NCI-H82 treated with DMSO at 0.1 percent for 48 hours (cell line): ENCODE data around the gene RALGPS1.

Source experiments
- DNase-seq: peaks from one replicate; lab custom pipeline; 2025; ENCODE audit not compliant: unreplicated experiment; lab: John Stamatoyannopoulos, UW

RALGPS1 gene

GRCh38 chr9:126904586-126904985, 10.0 kb upstream of the RALGPS1 start:
- no peak for DNase-seq

- no peak for DNase-seq
These were observed 8.5 kb upstream of the RALGPS1 start for GRCh38 chr9:126906091-126906490.

- no peak for DNase-seq
These were observed 7.5 kb upstream of the RALGPS1 start for GRCh38 chr9:126907058-126907457.

- no peak for DNase-seq
These were observed 767 bp downstream of the RALGPS1 start for GRCh38 chr9:126915281-126915816.

- no peak for DNase-seq
These were observed 1.4 kb downstream of the RALGPS1 start for GRCh38 chr9:126915846-126916543.

GRCh38 chr9:126916909-126917308, 2.3 kb downstream of the RALGPS1 start:
- DNase-seq = no peak

- no peak for DNase-seq
These were observed 4.6 kb downstream of the RALGPS1 start for GRCh38 chr9:126919193-126919592.

- DNase-seq = no peak
These were observed 11.3 kb downstream of the RALGPS1 start for GRCh38 chr9:126925876-126926275.

GRCh38 chr9:126926364-126926763, 11.8 kb downstream of the RALGPS1 start:
- no peak for DNase-seq

GRCh38 chr9:126927419-126927818, 12.8 kb downstream of the RALGPS1 start:
- DNase-seq = no peak

GRCh38 chr9:126932871-126933321, 18.3 kb downstream of the RALGPS1 start:
- DNase-seq = no peak

- no peak for DNase-seq
These were observed 18.9 kb downstream of the RALGPS1 start for GRCh38 chr9:126933334-126933980.

- DNase-seq = no peak
These were observed 19.9 kb downstream of the RALGPS1 start for GRCh38 chr9:126934441-126934840.

- DNase-seq = no peak
These were observed 21.0 kb downstream of the RALGPS1 start for GRCh38 chr9:126935630-126936029.

- no peak for DNase-seq
These were observed 22.9 kb downstream of the RALGPS1 start for GRCh38 chr9:126937444-126937843.

GRCh38 chr9:126938327-126938726, 23.7 kb downstream of the RALGPS1 start:
- DNase-seq = no peak

GRCh38 chr9:126939821-126940221, 25.2 kb downstream of the RALGPS1 start:
- no peak for DNase-seq

- no peak for DNase-seq
These were observed 27.8 kb downstream of the RALGPS1 start for GRCh38 chr9:126942399-126942798.

GRCh38 chr9:126945682-126946081, 31.1 kb downstream of the RALGPS1 start:
- DNase-seq = no peak

- DNase-seq = no peak
These were observed 32.9 kb downstream of the RALGPS1 start for GRCh38 chr9:126947529-126947928.

- DNase-seq = no peak
These were observed 37.8 kb downstream of the RALGPS1 start for GRCh38 chr9:126952205-126952977.
